Measurements from ENCODE around the gene SLC24A4.

SLC24A4 gene, protein sequence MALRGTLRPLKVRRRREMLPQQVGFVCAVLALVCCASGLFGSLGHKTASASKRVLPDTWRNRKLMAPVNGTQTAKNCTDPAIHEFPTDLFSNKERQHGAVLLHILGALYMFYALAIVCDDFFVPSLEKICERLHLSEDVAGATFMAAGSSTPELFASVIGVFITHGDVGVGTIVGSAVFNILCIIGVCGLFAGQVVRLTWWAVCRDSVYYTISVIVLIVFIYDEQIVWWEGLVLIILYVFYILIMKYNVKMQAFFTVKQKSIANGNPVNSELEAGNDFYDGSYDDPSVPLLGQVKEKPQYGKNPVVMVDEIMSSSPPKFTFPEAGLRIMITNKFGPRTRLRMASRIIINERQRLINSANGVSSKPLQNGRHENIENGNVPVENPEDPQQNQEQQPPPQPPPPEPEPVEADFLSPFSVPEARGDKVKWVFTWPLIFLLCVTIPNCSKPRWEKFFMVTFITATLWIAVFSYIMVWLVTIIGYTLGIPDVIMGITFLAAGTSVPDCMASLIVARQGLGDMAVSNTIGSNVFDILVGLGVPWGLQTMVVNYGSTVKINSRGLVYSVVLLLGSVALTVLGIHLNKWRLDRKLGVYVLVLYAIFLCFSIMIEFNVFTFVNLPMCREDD

DNA sequence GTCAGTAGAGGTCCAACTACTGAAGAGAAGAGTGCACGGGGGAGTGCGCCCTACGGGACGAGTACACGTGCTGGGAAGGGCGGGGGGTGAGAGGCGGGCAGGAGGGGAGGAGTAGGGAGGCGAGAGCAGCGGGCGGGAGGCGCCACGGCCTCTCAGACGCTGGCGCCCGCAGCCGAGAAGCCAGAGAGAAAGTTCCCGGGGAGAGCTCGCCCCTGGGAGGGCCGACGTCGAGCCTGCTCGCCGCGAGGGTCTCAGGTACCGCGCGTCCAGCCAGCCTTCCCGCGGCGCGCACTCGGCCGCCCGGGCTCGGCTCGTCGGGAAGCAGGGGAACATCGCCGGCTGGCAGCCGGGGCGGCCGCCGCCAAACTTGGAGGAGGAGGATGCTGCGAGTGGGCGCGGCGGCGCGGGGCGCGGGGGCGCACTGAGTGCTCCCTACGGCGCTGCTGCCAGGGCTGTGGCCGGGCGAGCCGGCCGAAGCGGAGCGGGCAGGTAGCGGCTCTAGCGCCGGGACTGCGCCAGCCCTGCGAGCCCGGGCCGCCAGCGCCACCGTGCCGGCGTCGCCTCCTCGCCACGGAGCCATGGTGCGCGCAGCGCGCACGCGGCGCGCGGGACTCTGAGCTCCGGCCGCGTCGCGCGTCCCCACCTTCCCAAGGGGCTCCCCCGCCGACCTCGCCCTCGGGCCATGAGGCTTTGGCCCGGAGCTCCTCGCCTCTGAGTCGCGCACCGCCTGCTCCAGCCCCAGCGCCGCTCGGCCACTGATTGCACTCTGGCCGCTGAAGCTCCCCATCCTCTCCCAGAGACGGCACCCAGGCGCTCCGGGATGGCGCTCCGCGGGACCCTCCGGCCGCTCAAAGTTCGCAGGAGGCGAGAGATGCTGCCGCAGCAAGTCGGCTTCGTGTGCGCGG is at the start of gene SLC24A4:
Gene SLC24A4 (plus strand): TSS at position 155 of the 905 bp plus-strand sequence. CDS start 666 bp downstream, at position 821.
- DNase-seq (ENCODE audit: low spot score): no peak

DNA sequence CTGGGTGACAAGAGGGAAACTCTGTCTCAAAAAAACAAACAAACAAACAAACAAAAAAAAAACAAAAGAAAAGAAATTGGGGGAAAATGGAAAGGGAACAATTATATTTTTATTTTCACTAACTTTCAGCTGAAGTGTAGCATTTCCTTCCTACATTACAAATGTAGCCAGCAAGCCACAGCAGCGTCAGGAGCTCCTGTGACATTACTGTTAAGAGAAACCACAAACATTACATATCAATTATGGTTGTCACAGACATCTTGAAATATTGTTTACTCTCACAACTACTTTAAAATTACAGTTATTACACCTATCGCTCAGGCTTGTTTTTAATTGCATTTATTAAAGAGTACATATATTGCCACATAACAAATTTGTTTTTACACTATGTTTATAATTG is 49.8 kb upstream of the SLC24A4 start:
- DNase-seq (ENCODE audit: low spot score): no peak

DNA sequence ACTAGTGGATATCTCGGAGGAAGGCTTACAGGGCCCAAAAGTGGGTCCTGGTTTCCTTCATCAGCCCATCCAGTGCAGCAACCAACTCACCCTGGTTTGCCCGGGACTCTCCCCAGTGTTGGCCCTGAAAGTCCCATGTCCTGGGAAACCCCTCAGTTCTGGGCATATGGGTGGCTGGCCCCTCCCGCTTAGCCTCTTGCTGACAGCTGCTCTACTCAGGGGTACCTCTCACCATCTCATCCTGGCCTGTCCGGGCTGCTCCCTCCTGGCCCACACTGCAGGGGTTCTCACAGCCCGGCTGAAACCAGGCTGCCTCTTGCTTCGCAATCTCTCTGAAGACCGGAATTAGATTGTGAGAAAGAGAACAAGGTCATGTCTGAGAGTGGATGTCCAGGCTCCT is 48.9 kb upstream of the SLC24A4 start:
- no peak for DNase-seq (ENCODE audit: low spot score)

DNA sequence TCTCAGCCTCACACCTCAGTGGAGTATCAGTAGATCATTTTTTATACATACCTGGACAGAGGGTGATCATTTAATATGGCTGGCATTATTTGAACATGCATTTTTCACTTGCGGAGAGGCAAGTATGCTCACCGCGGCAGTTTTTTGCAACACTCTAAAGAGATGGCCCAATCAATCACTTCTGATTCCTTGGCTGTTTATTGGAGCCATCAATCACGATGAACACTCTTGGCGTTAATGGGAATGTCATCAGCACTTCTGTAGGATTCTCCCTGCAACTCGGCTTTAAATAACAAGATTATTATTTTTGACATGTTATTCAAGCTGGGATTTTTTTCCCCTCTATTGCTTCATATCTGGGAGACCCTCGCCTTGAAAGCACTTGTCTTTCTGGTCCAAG is 46.9 kb upstream of the SLC24A4 start:
- no peak for DNase-seq (ENCODE audit: low spot score)

DNA sequence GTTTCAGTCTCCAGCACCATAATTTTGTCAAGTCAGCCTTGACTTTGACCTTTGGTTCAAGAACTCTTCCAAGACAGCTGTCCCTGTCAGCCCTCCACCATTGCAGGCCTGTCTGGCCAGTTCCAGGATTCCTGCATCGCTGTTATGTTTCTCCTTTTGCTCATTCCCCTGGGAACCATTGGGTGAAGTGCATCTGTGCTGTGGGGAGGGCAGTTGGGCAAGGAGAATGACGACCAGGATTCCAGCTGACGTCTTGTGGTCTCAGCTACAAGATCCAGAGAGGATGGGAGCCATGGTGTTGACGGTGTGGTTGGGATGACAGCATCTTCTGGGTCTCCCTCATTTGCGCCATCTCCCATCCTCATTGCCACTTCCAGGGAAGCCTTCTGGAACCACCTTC is 45.9 kb upstream of the SLC24A4 start:
- no peak for DNase-seq (ENCODE audit: low spot score)

DNA sequence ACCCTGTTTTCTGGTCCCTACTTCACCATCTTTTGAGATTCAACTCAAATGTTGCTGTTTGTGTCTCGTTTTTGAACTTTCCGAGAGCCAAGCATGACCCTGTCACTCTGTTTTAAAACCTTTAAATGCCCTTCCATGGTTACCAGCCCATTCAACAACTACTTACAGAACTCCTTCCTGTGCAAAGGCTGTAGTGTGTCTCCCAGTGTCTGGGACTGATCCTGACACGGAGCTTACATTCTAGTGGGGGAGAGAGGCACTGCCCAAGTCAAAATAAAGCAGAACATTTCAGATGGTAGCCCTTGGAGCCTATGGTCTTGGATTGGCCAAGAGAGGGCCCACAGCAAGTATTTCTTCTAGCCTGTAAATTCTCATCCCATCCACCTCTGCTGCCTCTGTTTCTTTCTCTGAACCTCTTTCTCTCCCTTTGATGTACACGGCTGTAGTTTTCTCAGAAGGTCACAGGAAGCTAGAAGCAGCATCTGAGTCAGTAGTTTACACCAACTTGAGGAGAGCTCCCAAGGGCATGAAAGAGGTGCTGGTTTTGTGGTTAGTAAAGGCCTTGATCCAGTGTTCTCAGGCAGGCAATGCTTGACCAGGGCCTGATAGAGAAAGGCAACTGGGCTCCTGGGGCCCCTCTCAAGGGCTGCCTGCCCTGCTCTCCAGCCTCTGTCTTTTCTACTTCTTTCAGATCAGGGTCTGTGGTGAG is 42.3 kb upstream of the SLC24A4 start:
- no peak for DNase-seq (ENCODE audit: low spot score)

DNA sequence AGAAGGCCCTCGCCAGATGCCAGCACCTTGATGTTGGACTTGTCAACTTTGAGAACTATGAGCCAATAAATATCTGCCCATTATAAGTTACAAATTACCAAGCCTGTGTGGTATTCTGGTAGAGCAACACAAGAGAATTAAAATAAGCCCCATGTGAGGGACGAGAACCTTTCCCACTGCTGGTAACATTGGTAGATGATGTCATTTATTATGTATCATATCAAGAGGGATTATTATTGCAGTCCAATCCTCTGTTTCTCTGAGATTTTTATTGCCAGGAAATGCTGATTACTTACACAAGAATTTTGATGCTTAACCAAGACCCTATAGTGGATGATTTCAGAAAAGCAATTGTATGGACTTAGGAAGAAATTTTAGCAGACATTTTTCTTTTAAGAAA is 40.3 kb upstream of the SLC24A4 start:
- DNase-seq (ENCODE audit: low spot score): no peak

DNA sequence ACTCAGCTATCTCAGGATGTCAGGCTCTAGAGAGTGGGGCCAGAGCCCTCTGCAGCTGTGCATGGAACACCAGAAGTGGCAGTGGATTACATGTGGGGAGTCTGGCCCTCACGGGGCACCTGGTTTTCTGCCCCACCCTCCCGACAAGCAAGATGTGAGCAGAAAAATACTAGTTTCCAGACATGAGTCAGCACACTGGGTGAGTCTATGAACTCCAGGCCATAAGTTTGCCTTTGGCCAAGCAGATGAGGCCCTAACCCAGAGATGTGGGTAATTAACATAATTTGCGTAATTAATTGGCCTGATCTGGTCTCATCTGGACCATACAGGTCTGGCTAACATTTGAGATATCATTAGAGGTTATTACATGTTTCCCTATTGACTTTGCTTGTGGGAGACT is 37.7 kb upstream of the SLC24A4 start:
- DNase-seq (ENCODE audit: low spot score): no peak

DNA sequence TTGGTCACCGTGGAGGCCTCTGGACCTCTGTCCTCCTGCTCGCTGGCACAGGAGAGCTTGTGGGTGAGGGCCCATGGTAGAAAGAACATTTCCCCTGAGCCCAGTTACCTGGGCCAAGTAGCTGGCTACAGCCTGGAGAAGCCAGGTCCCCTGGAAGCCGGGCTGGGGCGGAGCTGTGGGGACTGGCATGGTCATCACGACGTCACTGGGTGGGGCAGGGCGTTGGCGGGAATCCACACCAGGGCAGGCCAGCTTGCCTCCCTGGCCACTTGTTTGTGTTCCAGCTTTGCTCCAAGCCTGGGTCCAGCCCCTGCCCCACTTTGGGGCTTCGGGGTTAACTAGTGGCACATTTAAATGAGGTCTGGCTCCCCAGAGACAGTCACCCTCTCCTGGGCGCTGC is 35.0 kb upstream of the SLC24A4 start:
- DNase-seq (ENCODE audit: low spot score): no peak

DNA sequence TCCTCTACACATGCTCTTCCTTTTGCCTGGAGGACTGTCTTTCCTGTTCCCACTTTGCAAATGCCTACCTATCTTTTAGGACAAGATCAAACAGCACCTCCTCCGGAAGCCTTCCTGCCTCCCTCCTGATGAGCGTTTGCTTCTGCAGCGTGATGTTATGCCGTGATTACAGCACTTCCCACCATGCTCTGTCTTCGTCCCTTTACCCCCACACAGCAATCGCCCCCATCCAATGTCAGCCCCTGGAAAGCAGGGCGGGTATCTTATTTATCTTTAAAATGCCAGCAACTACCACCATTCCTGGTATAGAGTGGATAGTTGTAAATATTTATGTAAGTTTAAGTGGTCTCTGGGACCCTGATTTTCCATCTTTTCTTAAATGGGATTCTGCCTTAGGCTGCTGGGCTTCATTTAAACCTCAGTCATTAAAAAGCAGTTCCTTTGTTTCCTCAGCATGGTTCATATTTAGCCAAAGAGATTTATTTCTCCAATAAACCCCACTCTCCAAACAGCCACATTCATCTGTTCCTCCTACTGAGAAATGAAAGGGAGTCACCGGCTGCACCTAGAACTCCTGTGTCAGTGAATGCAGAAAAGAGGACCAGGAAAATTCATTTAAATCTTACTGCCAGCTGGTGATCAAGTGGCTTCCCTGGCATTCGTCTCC is 33.8 kb upstream of the SLC24A4 start:
- DNase-seq (ENCODE audit: low spot score): no peak

DNA sequence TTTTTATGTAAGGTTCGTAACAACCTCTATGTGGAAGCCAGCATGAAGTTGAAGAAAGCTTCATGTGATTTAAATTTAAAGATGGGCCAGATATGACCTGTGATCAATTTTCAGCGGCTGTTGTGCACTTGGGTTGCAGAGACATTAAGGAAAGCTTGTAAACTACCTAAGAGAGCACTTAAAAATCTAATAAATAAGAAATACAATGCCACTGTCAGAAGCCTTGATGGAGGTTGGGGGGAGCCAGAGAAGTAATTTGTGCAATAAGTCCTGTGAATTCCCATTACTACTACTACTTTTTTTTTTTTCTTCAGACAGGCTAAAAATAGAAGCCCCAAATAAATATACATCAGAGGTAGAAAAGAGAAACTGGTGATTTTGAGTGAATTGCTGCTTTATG is 30.3 kb upstream of the SLC24A4 start:
- no peak for DNase-seq (ENCODE audit: low spot score)

DNA sequence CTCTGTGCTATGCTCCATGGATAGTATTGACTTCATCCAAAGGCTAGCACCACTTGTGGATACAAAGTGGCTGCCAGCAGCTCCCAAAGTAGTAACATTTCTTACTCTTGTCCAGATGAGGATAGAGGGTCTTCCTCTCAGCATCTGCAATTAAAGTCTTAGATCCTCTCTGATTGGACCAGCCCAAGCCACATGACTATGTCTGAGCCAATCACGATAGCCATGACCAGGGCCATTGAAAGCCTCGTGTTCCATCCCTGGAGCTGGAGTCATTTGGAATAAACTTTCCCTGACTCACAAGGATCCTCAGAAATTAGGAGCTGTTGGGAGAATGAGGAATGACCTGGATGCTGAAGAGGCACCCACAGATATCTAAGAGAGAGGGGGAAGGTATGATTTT is 28.5 kb upstream of the SLC24A4 start:
- DNase-seq (ENCODE audit: low spot score): no peak

DNA sequence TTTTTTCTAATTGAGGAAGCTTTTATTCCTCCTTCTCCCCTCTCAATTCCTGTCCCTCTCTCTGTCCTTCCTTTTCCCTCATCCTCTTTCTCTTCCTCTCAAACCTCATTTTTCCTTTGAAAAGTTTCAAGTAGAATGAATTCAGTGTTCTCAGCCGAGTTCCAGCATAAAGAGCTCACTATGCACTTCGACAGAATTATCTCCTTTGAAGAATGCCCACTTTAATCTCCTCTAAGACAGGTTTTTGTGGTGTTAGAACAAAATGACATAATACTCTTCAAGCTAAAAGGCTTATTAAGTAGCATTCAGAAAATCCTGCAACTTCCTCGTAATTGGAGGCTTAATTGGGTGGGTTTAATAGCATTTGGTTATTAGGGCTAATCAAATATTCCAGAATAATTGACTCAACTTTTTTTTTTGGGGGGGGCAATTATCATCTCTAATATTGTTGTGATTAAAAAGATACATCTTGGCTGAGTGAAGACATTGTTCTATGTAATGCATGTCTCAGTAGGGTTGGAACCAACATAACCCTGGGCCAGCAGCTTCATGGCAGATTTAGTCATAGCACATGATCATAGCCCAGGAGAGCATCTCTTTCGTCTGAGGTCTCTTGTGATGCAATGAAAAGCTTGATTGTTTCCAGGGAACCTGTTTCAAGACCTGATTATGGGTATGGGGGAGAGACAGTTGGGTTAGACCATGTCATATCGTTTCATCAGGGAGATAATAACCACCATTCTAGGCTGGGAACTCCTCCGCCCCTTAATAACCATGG is 25.0 kb upstream of the SLC24A4 start:
- no peak for DNase-seq (ENCODE audit: low spot score)

DNA sequence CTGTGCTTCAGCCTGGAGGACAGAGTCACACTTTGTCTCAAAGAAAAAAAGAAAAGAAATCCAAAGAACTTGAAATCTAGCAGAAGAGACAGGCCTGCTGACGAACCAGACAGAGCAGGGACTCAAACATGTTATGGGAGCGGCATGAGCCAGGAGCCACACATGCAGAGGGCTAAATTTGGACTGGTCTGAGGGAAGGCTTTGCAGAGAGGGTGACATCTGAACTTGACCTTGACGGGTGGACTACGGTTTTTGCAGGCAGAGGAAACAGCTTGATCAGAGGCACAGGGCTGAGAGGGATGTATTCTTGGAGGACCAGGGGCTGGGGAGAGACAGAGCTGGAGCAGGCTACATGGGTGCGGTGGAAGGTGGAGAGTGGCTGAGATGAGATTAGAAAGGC is 20.5 kb upstream of the SLC24A4 start:
- DNase-seq (ENCODE audit: low spot score): no peak

DNA sequence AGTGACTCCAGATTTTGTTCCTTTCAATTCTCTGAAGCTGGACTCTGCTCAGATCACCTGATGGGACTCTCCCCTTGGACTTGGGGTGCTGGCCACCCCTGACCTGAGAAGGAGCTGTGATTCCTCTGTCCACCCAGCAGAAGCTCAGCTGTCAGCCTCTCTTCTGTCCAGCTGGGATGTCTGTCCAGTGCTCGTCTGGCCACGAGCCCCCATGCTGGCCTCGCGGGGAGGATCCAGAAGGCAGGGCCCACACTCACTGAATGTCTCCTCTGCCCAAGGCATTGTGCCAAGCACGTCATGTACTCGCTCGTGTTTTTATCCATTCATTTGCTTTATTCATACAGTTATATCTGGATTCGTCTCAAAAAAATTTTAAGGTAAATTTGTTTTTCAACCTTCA is 14.2 kb upstream of the SLC24A4 start:
- DNase-seq (ENCODE audit: low spot score): no peak

DNA sequence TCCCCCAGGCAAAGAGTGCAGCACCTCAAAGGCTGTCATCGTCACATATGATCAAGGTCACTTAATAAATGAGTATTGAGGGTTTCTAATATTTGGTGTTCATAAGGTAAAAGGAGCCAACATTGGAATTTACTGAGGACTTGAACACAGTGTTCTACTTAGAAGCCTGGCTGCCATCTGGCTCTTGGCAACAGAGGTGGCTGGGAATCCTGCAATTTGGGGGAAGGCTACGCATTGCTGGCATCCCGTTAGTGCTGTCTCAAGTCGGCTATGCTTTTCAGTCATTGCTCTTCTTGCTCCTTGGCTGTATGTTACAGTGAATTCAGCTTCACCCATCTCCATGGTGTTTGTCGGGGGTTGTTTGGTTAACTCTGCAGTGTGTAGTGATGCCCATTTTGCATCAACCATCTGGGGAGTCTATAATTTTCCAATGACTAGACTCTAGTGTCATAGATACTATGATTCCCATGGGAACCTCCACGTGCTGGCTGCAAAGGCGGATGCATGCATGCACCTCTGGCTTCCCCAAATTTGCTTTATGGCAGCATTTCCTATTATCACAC is 12.9 kb upstream of the SLC24A4 start:
- DNase-seq (ENCODE audit: low spot score): no peak

DNA sequence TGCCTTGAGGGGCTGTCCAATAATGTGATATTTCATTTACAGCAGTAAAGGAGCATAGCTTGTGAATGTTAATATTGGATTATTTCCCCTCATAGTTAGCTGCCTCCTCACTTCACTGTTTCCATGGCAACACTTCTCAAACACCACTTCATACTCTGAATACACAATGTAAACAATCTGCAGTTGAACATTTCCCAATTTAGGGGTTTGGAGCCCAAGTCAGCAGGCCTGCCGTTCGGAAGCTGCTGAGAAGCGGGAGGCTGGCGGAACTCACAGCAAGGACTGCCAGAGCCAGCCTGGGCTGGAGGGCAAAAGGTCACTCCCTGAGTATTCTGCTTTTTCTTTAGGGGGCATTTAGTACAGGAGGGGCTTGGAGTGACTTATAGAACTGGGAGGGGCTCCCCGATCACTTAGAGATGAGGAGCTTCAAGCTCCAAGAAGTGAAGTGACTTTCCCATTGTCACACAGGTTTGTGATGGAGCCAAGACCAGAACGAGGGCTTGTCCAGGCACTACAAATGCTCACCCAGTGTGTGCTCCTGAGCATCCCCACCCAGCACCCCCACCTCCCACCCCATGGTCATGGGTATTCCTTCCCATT is 12.1 kb upstream of the SLC24A4 start:
- DNase-seq (ENCODE audit: low spot score): no peak

DNA sequence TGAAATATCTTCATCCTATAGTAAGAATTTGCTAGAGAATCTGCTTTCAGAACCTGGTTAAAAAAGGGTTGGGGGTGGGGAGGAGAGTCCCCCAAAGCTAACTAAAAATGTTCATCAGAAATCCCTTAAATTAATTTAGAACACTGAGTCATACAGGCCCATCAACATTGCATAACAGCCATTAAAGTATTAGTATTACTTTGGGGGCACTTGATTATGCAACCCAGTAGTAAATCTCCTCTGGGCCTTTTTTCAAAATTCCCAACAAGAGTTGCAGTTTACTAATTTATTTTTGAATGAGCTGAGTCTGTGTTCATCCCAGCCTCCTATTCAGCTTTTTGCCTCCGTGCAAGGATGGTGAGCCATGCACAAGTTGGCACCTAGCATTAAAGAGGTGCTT is 8.8 kb upstream of the SLC24A4 start:
- no peak for DNase-seq (ENCODE audit: low spot score)

DNA sequence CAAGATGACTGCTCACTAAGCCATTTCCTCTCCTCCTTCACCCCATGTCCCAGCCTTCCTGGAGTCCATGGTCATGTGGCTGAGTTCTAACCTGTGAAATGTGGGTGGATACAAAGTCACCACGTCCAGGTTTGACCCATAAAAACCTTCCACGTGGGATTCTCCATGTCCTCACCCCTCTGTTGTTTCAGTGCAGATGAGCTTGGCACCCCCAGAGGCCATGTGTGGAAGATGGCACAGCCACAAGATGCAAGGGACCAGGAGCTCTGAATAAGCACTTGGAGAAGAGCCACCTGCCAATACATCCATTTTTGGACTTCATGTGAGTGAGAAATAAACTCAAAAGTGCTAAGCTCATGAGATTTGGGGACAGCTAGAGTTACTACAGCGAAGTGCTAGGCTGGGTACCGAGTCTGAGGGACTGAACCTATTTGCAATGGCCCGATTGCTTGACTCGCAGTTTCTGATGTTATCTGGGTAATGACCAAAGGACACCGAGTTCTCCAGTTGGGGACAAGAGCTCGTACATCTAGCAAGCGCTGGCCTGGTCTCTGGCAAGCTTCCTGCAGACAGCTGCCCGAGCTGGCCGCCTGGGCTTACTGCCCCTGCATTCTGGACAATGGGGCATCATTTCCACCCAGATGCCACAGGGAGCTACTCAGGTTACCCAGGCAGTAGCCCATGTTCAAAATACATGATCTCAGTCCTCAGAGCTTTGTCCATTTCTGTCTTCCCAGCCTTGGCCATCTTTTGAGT is 7.7 kb upstream of the SLC24A4 start:
- DNase-seq (ENCODE audit: low spot score): no peak

All from hepatic stellate cell (primary cell).